Activated naive CD4-positive, alpha-beta T cell treated with anti-CD3 and anti-CD28 coated beads for 36 hours (primary cell): ENCODE results near the gene TRAF7. TPM values are rescaled to one million over a fixed set of nuclear protein-coding genes. Genes with fewer than 3 reads are reported as not detected.

ENCODE experiments used
- CTCF ChIA-PET: fragments of 350-600 bp; sonication (Branson Sonifier 250); formaldehyde crosslinking; loops from one replicate; lab custom pipeline; 2021; ENCODE audit warnings: antibody characterized with exemption; lab: Charles Lee
- DNase-seq: peaks from one replicate; pipeline ENCODE4 v3.0.0-alpha.2; 2020
- H3K27ac Mint-ChIP-seq: one replicate; pipeline ENCODE4 v1.8.0; 2021; ENCODE audit warnings: mild to moderate bottlenecking, mixed read lengths
- H3K27me3 Mint-ChIP-seq: one replicate; pipeline ENCODE4 v1.8.0; 2021; ENCODE audit warnings: low read depth, mixed read lengths
- H3K36me3 Mint-ChIP-seq: one replicate; pipeline ENCODE4 v1.8.0; 2021; ENCODE audit warnings: low read depth, mixed read lengths
- H3K4me1 Mint-ChIP-seq: one replicate; pipeline ENCODE4 v1.8.0; 2021; ENCODE audit warnings: low read depth, mixed read lengths
- H3K4me3 Mint-ChIP-seq: one replicate; pipeline ENCODE4 v1.8.0; 2021; ENCODE audit warnings: mild to moderate bottlenecking, moderate library complexity, mixed read lengths
- H3K9me3 Mint-ChIP-seq: one replicate; pipeline ENCODE4 v1.8.0; 2021; ENCODE audit warnings: mixed read lengths
- intact Hi-C: fragments of 100-400 bp; cut with micrococcal nuclease; formaldehyde crosslinking; loops from one replicate; pipeline ENCODE4 v1.15.1; 2023
- microRNA-seq: library from miRNA; unstranded; fragments of <30 nt; microRNA quantifications from one replicate; pipeline ENCODE4 v1.2.0, GENCODE V29; 2022; ENCODE audit warnings: borderline microRNAs expressed, borderline replicate concordance
- total RNA-seq, 2 experiments: library from RNA; stranded (reverse); gene quantifications; one replicate each; pipeline ENCODE4 v1.2.3, GENCODE V29; 2021

The TRAF7 gene
- total RNA-seq, 2 experiments from 2014 or later = 102 to 104 TPM

DNA sequence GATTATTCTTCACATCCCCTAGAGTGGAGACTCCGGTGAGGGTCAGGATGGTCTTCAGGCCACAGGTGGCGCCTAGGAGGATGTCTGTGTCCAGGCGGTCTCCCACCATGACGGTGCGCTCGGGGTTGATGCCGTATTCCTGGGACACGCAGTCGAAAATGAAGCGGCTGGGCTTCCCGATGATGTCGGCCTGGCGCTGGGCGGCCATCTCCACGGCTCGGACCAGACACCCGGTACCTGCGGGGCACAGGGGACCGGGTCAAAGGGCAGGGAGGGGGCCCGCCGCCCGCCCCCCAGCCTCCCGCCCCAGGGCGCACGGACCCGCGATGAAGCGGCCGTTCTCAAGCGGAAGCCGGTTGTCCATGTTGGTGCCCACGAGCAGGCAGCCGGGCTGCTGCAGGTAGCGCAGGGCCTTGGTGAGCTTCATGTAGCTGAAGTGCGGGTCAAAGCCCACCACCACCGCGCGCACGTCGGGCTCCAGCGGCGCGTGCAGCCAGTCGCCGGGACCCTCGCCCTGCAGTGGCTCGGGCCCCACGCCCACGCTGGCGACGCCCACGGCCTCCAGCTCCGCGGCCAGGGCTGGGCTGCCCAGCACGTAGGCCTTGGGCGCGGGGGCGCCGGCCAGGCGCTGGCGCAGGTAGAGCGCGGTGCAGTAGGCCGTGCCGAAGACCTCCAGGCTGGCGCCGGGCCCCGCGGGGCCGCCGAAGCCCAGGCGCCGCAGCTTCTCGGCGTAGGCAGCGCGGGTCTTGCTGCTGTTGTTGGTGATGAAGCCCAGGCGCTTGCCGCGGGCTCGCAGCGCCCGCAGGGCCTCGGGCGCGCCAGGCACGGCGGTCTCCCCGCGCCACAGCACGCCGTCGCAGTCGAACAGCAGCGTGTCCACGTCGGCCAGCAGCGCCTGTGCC is 58.5 kb downstream of the TRAF7 start:
- Mint-ChIP-seq H3K27me3 (no peaks in the 10 kb centered on the region), H3K4me1 (peaks cover 22% of the 10 kb centered on the region), H3K27ac (no peak overlapping the region), H3K36me3 (peaks cover 13% of the 10 kb centered on the region), H3K9me3 (no peaks in the 10 kb centered on the region), H3K4me3 (peak overlapping the region; percentile 73)
- intact Hi-C loops = loop anchor here (2.0 to 10.0 kb wide), 4 partner anchors 37 to 211 kb away; partner anchors contain the start of genes CCNF, ECI1, RNPS1 and TRAF7
- CTCF ChIA-PET = interaction anchor here (2.4 kb wide), 1 partner anchor 19 kb away, joined by 10 read pairs; no protein-coding TSS in a partner anchor
- DNase-seq = no peak

DNA sequence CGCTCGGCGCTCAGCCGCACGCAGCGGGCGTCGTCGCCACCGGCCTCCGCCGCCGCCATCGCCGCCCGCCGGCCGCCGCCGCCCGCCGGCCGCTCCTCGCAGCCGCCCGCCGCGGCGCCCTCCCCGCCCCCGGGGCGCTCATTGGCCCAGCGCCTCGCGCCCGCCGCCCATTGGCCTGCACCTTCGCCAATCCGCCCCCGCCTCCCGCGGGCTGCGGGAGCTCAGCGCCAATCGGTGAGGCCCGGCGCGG is 59.1 kb downstream of the TRAF7 start, which contains the start of gene PGP:
Gene PGP, minus strand, starts transcription at position 122 of the 250 bp plus-strand sequence. Its CDS starts 63 bp downstream, at position 59.
- Mint-ChIP-seq H3K36me3 (peaks cover 13% of the 10 kb centered on the region), H3K27ac (peak within 1 kb of the TSS; percentile 84), H3K4me3 (peak within 1 kb of the TSS; percentile 83), H3K9me3 (no peaks in the 10 kb centered on the region), H3K4me1 (peaks cover 22% of the 10 kb centered on the region), H3K27me3 (no peaks in the 10 kb centered on the region)
- CTCF ChIA-PET = interaction anchor here (2.4 kb wide), 1 partner anchor 20 kb away, joined by 10 read pairs; no protein-coding TSS in a partner anchor
- no peak for DNase-seq
- intact Hi-C loops = loop anchor here (2.0 to 10.0 kb wide), 4 partner anchors 36 to 210 kb away; partner anchors contain the start of genes CCNF, ECI1, RNPS1 and TRAF7

DNA sequence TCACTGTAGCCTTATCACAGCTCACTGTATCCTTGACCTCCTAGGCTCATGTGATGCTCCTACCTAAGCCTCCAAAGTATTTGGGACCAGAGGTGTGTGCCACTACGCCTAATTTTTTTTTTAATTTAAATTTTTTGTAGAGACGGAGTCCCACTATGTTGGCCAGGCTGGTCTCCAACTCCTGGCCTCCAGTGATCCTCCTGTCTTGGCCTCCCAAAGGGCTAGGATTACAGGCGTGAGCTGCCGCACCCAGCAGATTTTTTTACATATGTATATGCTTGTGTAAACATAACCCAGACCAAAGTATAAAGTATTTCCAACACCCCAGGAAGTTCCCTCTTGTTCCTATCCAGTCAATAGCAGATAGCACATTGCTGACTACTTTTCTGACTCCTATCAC is 60.7 kb downstream of the TRAF7 start:
- no peaks in the 10 kb centered on the region for H3K27me3 Mint-ChIP-seq
- no peaks in the 10 kb centered on the region for H3K9me3 Mint-ChIP-seq
- DNase-seq = no peak
- intact Hi-C loops = loop anchor here (10.0 kb wide), 1 partner anchor 208 kb away; the partner anchor contains the start of gene CCNF
- H3K27ac Mint-ChIP-seq = no peak overlapping the region
- H3K36me3 Mint-ChIP-seq = peaks cover 13% of the 10 kb centered on the region
- CTCF ChIA-PET = interaction anchor here (0.6 to 2.4 kb wide), 3 partner anchors 21 to 212 kb away, joined by 4 to 10 read pairs (median 5); no protein-coding TSS in a partner anchor
- peaks cover 22% of the 10 kb centered on the region for H3K4me1 Mint-ChIP-seq
- H3K4me3 Mint-ChIP-seq = peak overlapping the region; percentile 83

GRCh38 chr16:2223221-2223941 is 67.8 kb downstream of the TRAF7 start, which contains the start of gene E4F1:
Gene E4F1, plus strand, starts transcription at chr16:2223591. Its CDS starts 23 bp downstream, at chr16:2223614.
- intact Hi-C loops = loop anchor here (1.0 to 5.0 kb wide), 9 partner anchors 8 to 803 kb away; partner anchors contain the start of genes ATP6V0C, ECI1, KCTD5 and MLST8
- Mint-ChIP-seq H3K27me3 (no peaks in the 10 kb centered on the region), H3K9me3 (no peaks in the 10 kb centered on the region), H3K27ac (peak within 1 kb of the TSS; percentile 18), H3K36me3 (no peaks in the 10 kb centered on the region), H3K4me3 (peak within 1 kb of the TSS; percentile 78), H3K4me1 (peaks cover 22% of the 10 kb centered on the region)
- CTCF ChIA-PET = no interaction called here
- DNase-seq = peak; percentile 100

- Mint-ChIP-seq H3K27ac (peak overlapping the region; percentile 18), H3K9me3 (no peaks in the 10 kb centered on the region), H3K36me3 (no peaks in the 10 kb centered on the region), H3K4me1 (peaks cover 22% of the 10 kb centered on the region), H3K4me3 (peak overlapping the region; percentile 78), H3K27me3 (no peaks in the 10 kb centered on the region)
- intact Hi-C loops = loop anchor here (1.0 to 5.0 kb wide), 9 partner anchors 9 to 803 kb away; partner anchors contain the start of genes ATP6V0C, ECI1, KCTD5 and MLST8
- CTCF ChIA-PET = no interaction called here
- DNase-seq = peak; percentile 51
These were observed 68.4 kb downstream of the TRAF7 start for GRCh38 chr16:2223942-2224486.

DNA sequence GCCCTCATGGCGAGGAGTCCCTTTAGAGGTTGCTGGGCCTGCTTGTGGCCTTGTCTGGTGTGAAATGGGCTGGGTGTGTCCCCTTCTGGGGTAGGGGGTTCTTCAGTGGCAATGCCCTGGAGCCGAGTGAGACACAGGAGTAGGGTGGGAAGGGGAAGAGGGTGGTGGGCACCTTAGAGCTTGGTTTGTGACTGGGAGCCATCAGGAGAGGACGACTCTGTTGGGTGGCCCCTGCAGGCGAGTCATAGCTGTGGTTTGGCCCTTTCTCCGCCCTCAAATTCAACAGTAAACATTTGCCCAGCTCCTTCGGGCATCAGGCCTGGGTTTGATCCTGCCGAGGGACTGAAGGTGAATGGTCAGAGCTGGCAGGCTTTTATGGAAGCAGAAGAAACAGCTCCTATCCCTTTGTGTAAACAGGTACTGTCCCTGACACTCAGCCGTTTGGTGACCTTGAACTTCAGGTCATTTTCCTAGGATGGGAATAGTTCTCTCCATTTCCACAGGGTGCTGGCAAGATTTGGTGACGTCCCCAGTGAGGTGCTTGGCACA is 70.7 kb downstream of the TRAF7 start:
- CTCF ChIA-PET = interaction anchor here (1.1 kb wide), 1 partner anchor 32 kb away, joined by 3 read pairs; no protein-coding TSS in a partner anchor
- H3K36me3 Mint-ChIP-seq = peaks cover 9% of the 10 kb centered on the region

GRCh38 chr16:2226918-2227317 is 71.3 kb downstream of the TRAF7 start:
- H3K4me3 Mint-ChIP-seq = no peak overlapping the region
- H3K27me3 Mint-ChIP-seq = no peaks in the 10 kb centered on the region
- no peak for DNase-seq
- peaks cover 12% of the 10 kb centered on the region for H3K36me3 Mint-ChIP-seq
- H3K9me3 Mint-ChIP-seq = no peaks in the 10 kb centered on the region
- intact Hi-C loops = no loop called here
- CTCF ChIA-PET = interaction anchor here (1.1 kb wide), 1 partner anchor 32 kb away, joined by 3 read pairs; no protein-coding TSS in a partner anchor
- H3K27ac Mint-ChIP-seq = no peak overlapping the region
- peaks cover 22% of the 10 kb centered on the region for H3K4me1 Mint-ChIP-seq

More for the DNA sequence above, 70.7 kb downstream of the TRAF7 start:
- H3K27me3 Mint-ChIP-seq = no peaks in the 10 kb centered on the region
- DNase-seq = no peak
- no peak overlapping the region for H3K27ac Mint-ChIP-seq
- peaks cover 22% of the 10 kb centered on the region for H3K4me1 Mint-ChIP-seq
- H3K9me3 Mint-ChIP-seq = no peaks in the 10 kb centered on the region
- intact Hi-C loops = no loop called here
- H3K4me3 Mint-ChIP-seq = no peak overlapping the region

Small RNA genes within 50 kb of the gene (microRNA-seq; reads per million reads assigned to microRNA genes)
- gene MIR3180-5 = not detected
- gene MIR4516 = not detected
- not detected for gene MIR6511B1

Other genes with a start within 250 kb of the TRAF7 start
- gene HS3ST6, start 237.4 kb upstream of the TRAF7 start, total RNA-seq = not detected
- 10 to 100 TPM in 1 of 2 experiments, 1 to 10 TPM in 1; 8.5 to 11.0 TPM for gene MSRB1, start 212.6 kb upstream of the TRAF7 start, total RNA-seq
- gene RPL3L, start 201.1 kb upstream of the TRAF7 start, total RNA-seq = not detected
- 100 to 1,000 TPM; 111 TPM for gene NDUFB10, start 196.2 kb upstream of the TRAF7 start, total RNA-seq
- 1,000 to 10,000 TPM; 7,042 to 7,057 TPM for gene RPS2, start 191.0 kb upstream of the TRAF7 start, total RNA-seq
- not detected for gene RNF151, start 188.9 kb upstream of the TRAF7 start, total RNA-seq
- gene TBL3, start 183.7 kb upstream of the TRAF7 start, total RNA-seq = 10 to 100 TPM; 36.5 to 38.0 TPM
- gene NOXO1, start 174.3 kb upstream of the TRAF7 start, total RNA-seq = not detected
- gene GFER, start 171.6 kb upstream of the TRAF7 start, total RNA-seq = 10 to 100 TPM; 29.8 to 30.1 TPM
- 1 to 10 TPM; 5.7 to 7.2 TPM for gene SYNGR3, start 165.8 kb upstream of the TRAF7 start, total RNA-seq
- 10 to 100 TPM; 88.8 to 93.5 TPM for gene ZNF598, start 146.0 kb upstream of the TRAF7 start, total RNA-seq
- 1 to 10 TPM; 1.3 to 1.9 TPM for gene NPW, start 136.0 kb upstream of the TRAF7 start, total RNA-seq
- 1 to 10 TPM; 1.5 to 2.1 TPM for gene NHERF2, start 128.9 kb upstream of the TRAF7 start, total RNA-seq
- 10 to 100 TPM; 20.1 to 24.1 TPM for gene NTHL1, start 107.9 kb upstream of the TRAF7 start, total RNA-seq
- gene TSC2, start 107.8 kb upstream of the TRAF7 start, total RNA-seq = 10 to 100 TPM; 72.3 to 72.7 TPM
- 10 to 100 TPM; 63.3 to 68.9 TPM for gene PKD1, start 19.9 kb upstream of the TRAF7 start, total RNA-seq
- gene RAB26, start 7.2 kb upstream of the TRAF7 start, total RNA-seq = not detected
- under 1 TPM; 0.15 to 0.17 TPM for gene CASKIN1, start 40.8 kb downstream of the TRAF7 start, total RNA-seq
- gene MLST8, start 49.7 kb downstream of the TRAF7 start, total RNA-seq = 10 to 100 TPM; 70.0 to 70.1 TPM
- 1 to 10 TPM; 2.6 to 3.1 TPM for gene BRICD5, start 55.1 kb downstream of the TRAF7 start, total RNA-seq
- 10 to 100 TPM; 11.2 to 12.2 TPM for gene PGP, start 59.1 kb downstream of the TRAF7 start, total RNA-seq
- 10 to 100 TPM; 21.2 to 21.7 TPM for gene E4F1, start 67.8 kb downstream of the TRAF7 start, total RNA-seq
- under 1 TPM; 0.33 to 0.62 TPM for gene DNASE1L2, start 80.7 kb downstream of the TRAF7 start, total RNA-seq
- 10 to 100 TPM; 39.7 to 48.3 TPM for gene ECI1, start 95.8 kb downstream of the TRAF7 start, total RNA-seq
- 100 to 1,000 TPM; 306 to 311 TPM for gene RNPS1, start 112.3 kb downstream of the TRAF7 start, total RNA-seq
- gene ABCA3, start 184.9 kb downstream of the TRAF7 start, total RNA-seq = 1 to 10 TPM; 2.6 to 3.1 TPM